WTC11 (cell line): ENCODE measurements around the gene KIAA1210.

Experiments used
- CTCF ChIP-seq: fragments of 200-600 bp; IDR thresholded peaks from 2 replicates; pipeline ENCODE4 v1.8.0; 2022; ENCODE audit warnings: antibody characterized with exemption
- ETV6 ChIP-seq: sonication (generic); formaldehyde crosslinking; IDR thresholded peaks from 2 replicates; pipeline ENCODE4 v1.8.1; 2022; ENCODE audit warnings: mild to moderate bottlenecking, missing genetic modification reagents
- USF1 ChIP-seq: sonication (generic); formaldehyde crosslinking; IDR thresholded peaks from 2 replicates; pipeline ENCODE4 v1.8.0; 2022; ENCODE audit warnings: mild to moderate bottlenecking, missing genetic modification reagents
- USF2 ChIP-seq: sonication (generic); formaldehyde crosslinking; IDR thresholded peaks from 2 replicates; pipeline ENCODE4 v1.8.1; 2023; ENCODE audit warnings: mild to moderate bottlenecking, missing genetic modification reagents, moderate library complexity
- ZNF121 ChIP-seq: sonication (generic); formaldehyde crosslinking; IDR thresholded peaks from 2 replicates; pipeline ENCODE4 v1.8.0; 2023; ENCODE audit warnings: missing genetic modification reagents
- ZNF671 ChIP-seq: fragments of 250-450 bp; sonication (Bioruptor Pico); IDR thresholded peaks from 2 replicates; pipeline ENCODE4 v1.8.0; 2021; ENCODE audit warnings: mild to moderate bottlenecking
- ZSCAN18 ChIP-seq: fragments of 250-450 bp; sonication (Bioruptor Pico); IDR thresholded peaks from 2 replicates; pipeline ENCODE4 v2.1.2; 2022; ENCODE audit warnings: mild to moderate bottlenecking, moderate library complexity

GRCh38 chrX:119041175-119041574 is 86.4 kb downstream of the KIAA1210 start:
- TF ChIP-seq CTCF (no peak), ZNF671 (no peak), ZSCAN18 (CRISPR knock-in tag) (no peak), USF2 (CRISPR knock-in tag) (no peak), USF1 (CRISPR knock-in tag) (no peak), ZNF121 (CRISPR knock-in tag) (no peak), ETV6 (CRISPR knock-in tag) (no peak)
